Kidney (tissue), 14 donors: Measurements from ENCODE around the gene HOPX. TPM values are rescaled to one million over a fixed set of nuclear protein-coding genes. Genes with fewer than 3 reads are reported as not detected.
"Not testable (repeated sequence)": the region's sequence is repeated elsewhere in the genome, so short reads cannot be mapped to it uniquely, and the experiment has no call there.

Source experiments
- DNase-seq, 5 donors: peaks; one replicate each; pipeline ENCODE4 v3.0.0-alpha.2; 2013 to 2020
- FAIRE-seq: peaks from 2 replicates; lab custom pipeline; 2012; peaks lifted over from hg19 to GRCh38; lab: Jason Lieb, UNC
- H3K27ac ChIP-seq, 2 donors: one replicate each; pipeline ENCODE4 v1.7.0; 2013; ENCODE audit warnings: low read depth in 2 of 2, low read length in 2 of 2, inconsistent platforms in 1 of 2
- H3K27me3 ChIP-seq: one replicate; pipeline ENCODE4 v1.7.1; 2013; ENCODE audit warnings: low read length, inconsistent platforms; ENCODE audit not compliant: control insufficient read depth, insufficient read depth
- H3K36me3 ChIP-seq, 3 donors: one replicate each; pipeline versions ENCODE4 v1.7.0 to v1.7.1; 2013; ENCODE audit warnings: low read length in 3 of 3, control low read depth in 1 of 3, inconsistent platforms in 1 of 3; ENCODE audit not compliant: insufficient read depth in 3 of 3, control insufficient read depth in 2 of 3
- H3K4me1 ChIP-seq, 3 donors: one replicate each; pipeline versions ENCODE4 v1.7.0 to v1.7.1; 2013; ENCODE audit warnings: low read length in 3 of 3, inconsistent platforms in 1 of 3, low read depth in 1 of 3; ENCODE audit not compliant: control insufficient read depth in 2 of 3, insufficient read depth in 2 of 3
- H3K4me3 ChIP-seq, 3 donors: one replicate each; pipeline versions ENCODE4 v1.7.0 to v1.8.1; 2013; ENCODE audit warnings: low read length in 3 of 3, control low read depth in 1 of 3, inconsistent platforms in 1 of 3
- H3K9ac ChIP-seq, 3 donors: one replicate each; pipeline versions ENCODE4 v1.7.0 to v1.7.1; 2013; ENCODE audit warnings: low read length in 3 of 3, control low read depth in 1 of 3, inconsistent platforms in 1 of 3
- H3K9me3 ChIP-seq, 3 donors: one replicate each; pipeline versions ENCODE4 v1.7.0 to v1.7.1; 2013; ENCODE audit warnings: low read length in 3 of 3, control low read depth in 1 of 3, inconsistent platforms in 1 of 3; ENCODE audit not compliant: control insufficient read depth in 2 of 3, insufficient read depth in 1 of 3
- intact Hi-C: fragments of 100-400 bp; cut with DNase I; formaldehyde crosslinking; loops from one replicate; pipeline ENCODE4 v1.11.1; 2022
- polyA plus RNA-seq: library from polyadenylated mRNA; stranded (reverse); fragments of 350-450 nt; fragmentation: Illumina TruSeq; extraction: RNeasy Lipid Tissue Mini Kit (QIAGEN cat#74804); gene quantifications from one replicate; pipeline ENCODE4 v1.2.3, GENCODE V29; 2014; ENCODE audit warnings: low read depth, low replicate concordance; ENCODE audit not compliant: insufficient read depth
- total RNA-seq: library from RNA; stranded (reverse); fragmentation: NEBNext Ultra II Directional; extraction: Animal tissue kit (Norgen Biotek cat#: 25700); gene quantifications from one replicate; pipeline ENCODE4 v1.2.1, GENCODE V29; 2021
- TF ChIP-seq, protein P1 (sequence below): IDR thresholded peaks from 3 replicates; pipeline ENCODE4 v1.5.1; 2012; ENCODE audit warnings: mild to moderate bottlenecking, moderate library complexity, borderline replicate concordance; ENCODE audit not compliant: insufficient read depth; ENCODE audit errors: extremely low read depth
- donor health status: control.
- donor health status: control.
- donor health status: control.
- donor health status: control.
- donor health status: control.
- donor health status: DM: yes; HTN: yes; CAD: no.
- donor health status: Normal renal cell carcinoma (clear cell type).

The HOPX gene
- total and polyA plus RNA-seq, 2 donors from 2014 or later = 8.9 to 17.6 TPM

DNA sequence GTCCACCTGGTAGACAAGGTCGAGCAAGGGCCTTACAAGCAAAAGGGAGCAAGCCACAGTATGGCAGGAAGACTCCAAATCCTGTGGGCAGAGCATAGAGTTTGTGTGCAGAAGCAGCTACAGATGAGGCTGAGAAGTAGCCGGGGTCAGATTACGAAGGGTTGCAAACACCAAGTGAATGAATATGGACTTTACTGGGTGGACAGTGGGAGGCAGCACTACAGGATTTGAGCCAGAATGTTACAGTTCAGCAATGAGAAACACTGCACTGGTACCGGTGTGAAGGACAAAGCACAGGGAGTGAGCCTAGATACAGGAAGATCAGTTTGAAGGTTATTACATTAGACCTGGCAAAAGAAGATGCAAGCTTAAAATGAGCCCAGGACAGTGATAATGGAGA lies 46.1 kb upstream of the HOPX start:
- Histone ChIP-seq H3K27me3 (no peaks in the 10 kb centered on the region), H3K27ac (no peak overlapping the region), H3K36me3 (no peaks in the 10 kb centered on the region), H3K9ac (no peak overlapping the region), H3K9me3 (no peaks in the 10 kb centered on the region), H3K4me1 (no peaks in the 10 kb centered on the region), H3K4me3 (no peak overlapping the region)
- FAIRE-seq (no peak), DNase-seq (no peak)
- intact Hi-C loops = no loop called here
- TF ChIP-seq, protein P1, sequence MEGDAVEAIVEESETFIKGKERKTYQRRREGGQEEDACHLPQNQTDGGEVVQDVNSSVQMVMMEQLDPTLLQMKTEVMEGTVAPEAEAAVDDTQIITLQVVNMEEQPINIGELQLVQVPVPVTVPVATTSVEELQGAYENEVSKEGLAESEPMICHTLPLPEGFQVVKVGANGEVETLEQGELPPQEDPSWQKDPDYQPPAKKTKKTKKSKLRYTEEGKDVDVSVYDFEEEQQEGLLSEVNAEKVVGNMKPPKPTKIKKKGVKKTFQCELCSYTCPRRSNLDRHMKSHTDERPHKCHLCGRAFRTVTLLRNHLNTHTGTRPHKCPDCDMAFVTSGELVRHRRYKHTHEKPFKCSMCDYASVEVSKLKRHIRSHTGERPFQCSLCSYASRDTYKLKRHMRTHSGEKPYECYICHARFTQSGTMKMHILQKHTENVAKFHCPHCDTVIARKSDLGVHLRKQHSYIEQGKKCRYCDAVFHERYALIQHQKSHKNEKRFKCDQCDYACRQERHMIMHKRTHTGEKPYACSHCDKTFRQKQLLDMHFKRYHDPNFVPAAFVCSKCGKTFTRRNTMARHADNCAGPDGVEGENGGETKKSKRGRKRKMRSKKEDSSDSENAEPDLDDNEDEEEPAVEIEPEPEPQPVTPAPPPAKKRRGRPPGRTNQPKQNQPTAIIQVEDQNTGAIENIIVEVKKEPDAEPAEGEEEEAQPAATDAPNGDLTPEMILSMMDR = no peak

GRCh38 chr4:56726593-56726992 lies 45.5 kb upstream of the HOPX start:
- DNase-seq, H3K27me3 ChIP-seq, H3K36me3 ChIP-seq, H3K4me3 ChIP-seq, FAIRE-seq, H3K4me1 ChIP-seq, H3K9me3 ChIP-seq, H3K9ac ChIP-seq, intact Hi-C loops, H3K27ac ChIP-seq: not testable (repeated sequence)

GRCh38 chr4:56723659-56724230 lies 42.6 kb upstream of the HOPX start:
- TF ChIP-seq, protein P1 = no peak
- FAIRE-seq = no peak
- H3K4me1 ChIP-seq = no peaks in the 10 kb centered on the region

GRCh38 chr4:56723201-56723605 lies 42.1 kb upstream of the HOPX start:
- H3K27me3 ChIP-seq = no peaks in the 10 kb centered on the region
- intact Hi-C loops = no loop called here
- H3K4me3 ChIP-seq = no peak overlapping the region
- no peak overlapping the region for H3K9ac ChIP-seq
- DNase-seq (no peak), FAIRE-seq (no peak)
- no peaks in the 10 kb centered on the region for H3K4me1 ChIP-seq
- TF ChIP-seq, protein P1 = no peak
- no peaks in the 10 kb centered on the region for H3K36me3 ChIP-seq
- H3K9me3 ChIP-seq = no peaks in the 10 kb centered on the region
- H3K27ac ChIP-seq = no peak overlapping the region

More at GRCh38 chr4:56723659-56724230, 42.6 kb upstream of the HOPX start:
- Histone ChIP-seq H3K4me3 (no peak overlapping the region), H3K27me3 (no peaks in the 10 kb centered on the region), H3K9ac (no peak overlapping the region), H3K27ac (no peak overlapping the region), H3K9me3 (no peaks in the 10 kb centered on the region), H3K36me3 (no peaks in the 10 kb centered on the region)
- intact Hi-C loops = no loop called here
- no peak for DNase-seq
